HEK293 (cell line): ENCODE data around the gene S100A4.

Source experiments
- CTCF ChIA-PET: fragments of 350-600 bp; formaldehyde crosslinking; extraction: SDS; loops from one replicate; lab custom pipeline; 2021; ENCODE audit warnings: antibody characterized with exemption; lab: Yijun Ruan, JAX
- POLR2A ChIA-PET: fragments of 300-600 bp; formaldehyde crosslinking; extraction: SDS; loops from one replicate; lab custom pipeline; 2020; ENCODE audit warnings: antibody characterized with exemption, inconsistent platforms; lab: Yijun Ruan, JAX
- H3K27ac ChIP-seq: fragments of 200-500 bp; sonication (Bioruptor generic); 2 replicates; pipeline ENCODE4 v1.5.1; 2014; ENCODE audit warnings: low read depth, low read length, control low read depth, inconsistent platforms; ENCODE audit errors: extremely low read depth
- H3K36me3 ChIP-seq, 2 experiments: fragments of 200-500 bp in 1 of 2; sonication (Bioruptor generic) in 1 of 2; 1 replicate in 1 of 2; 2 replicates in 1 of 2; pipeline ENCODE4 v1.5.1; 2014 to 2017; ENCODE audit warnings: inconsistent platforms in 2 of 2, low read length in 2 of 2; ENCODE audit not compliant: control insufficient read depth in 2 of 2, insufficient read depth in 1 of 2
- H3K4me1 ChIP-seq: fragments of 200-500 bp; sonication (Bioruptor generic); 2 replicates; pipeline ENCODE4 v1.5.1; 2014; ENCODE audit warnings: mild to moderate bottlenecking, low read length, inconsistent platforms; ENCODE audit not compliant: control insufficient read depth, insufficient read depth
- H3K4me3 ChIP-seq: 2 replicates; pipeline ENCODE4 v1.5.1; 2011; ENCODE audit warnings: low read depth, mild to moderate bottlenecking, control low read depth, low read length, moderate library complexity
- H3K9me3 ChIP-seq: fragments of 200-500 bp; sonication (Bioruptor generic); 2 replicates; pipeline ENCODE4 v1.5.1; 2014; ENCODE audit warnings: low read depth, low read length, inconsistent platforms; ENCODE audit not compliant: control insufficient read depth, insufficient read depth
- BCL11B ChIP-seq: fragments of 450-650 bp; formaldehyde crosslinking; IDR thresholded peaks from 2 replicates; pipeline ENCODE4 v1.5.1; 2016; ENCODE audit warnings: low read depth, missing biosample characterization, missing genetic modification characterization
- CTCF ChIP-seq: fragments of 450-650 bp; formaldehyde crosslinking; IDR thresholded peaks from 2 replicates; pipeline ENCODE4 v1.5.1; 2016; ENCODE audit warnings: missing biosample characterization, missing genetic modification characterization
- EGR2 ChIP-seq: fragments of 450-650 bp; formaldehyde crosslinking; IDR thresholded peaks from 2 replicates; pipeline ENCODE4 v1.5.1; 2016; ENCODE audit warnings: low read depth, missing biosample characterization, missing genetic modification characterization
- FEZF1 ChIP-seq: fragments of 450-650 bp; formaldehyde crosslinking; IDR thresholded peaks from 2 replicates; pipeline ENCODE4 v1.5.1; 2016; ENCODE audit warnings: missing biosample characterization, missing genetic modification characterization
- GLIS1 ChIP-seq: fragments of 450-650 bp; formaldehyde crosslinking; IDR thresholded peaks from 2 replicates; pipeline ENCODE4 v1.5.1; 2016; ENCODE audit warnings: missing biosample characterization, missing genetic modification characterization
- PATZ1 ChIP-seq: fragments of 450-650 bp; formaldehyde crosslinking; IDR thresholded peaks from 2 replicates; pipeline ENCODE4 v1.5.1; 2016; ENCODE audit warnings: missing biosample characterization, missing genetic modification characterization
- PRDM4 ChIP-seq: fragments of 450-650 bp; formaldehyde crosslinking; IDR thresholded peaks from 2 replicates; pipeline ENCODE4 v1.5.1; 2017; ENCODE audit warnings: missing biosample characterization, missing genetic modification characterization
- ZBTB7A ChIP-seq: fragments of 450-650 bp; formaldehyde crosslinking; IDR thresholded peaks from 2 replicates; pipeline ENCODE4 v1.5.1; 2016; ENCODE audit warnings: low read depth, missing biosample characterization, missing genetic modification characterization
- ZFHX2 ChIP-seq: fragments of 450-650 bp; formaldehyde crosslinking; conservative IDR thresholded peaks from 2 replicates; pipeline ENCODE4 v1.5.1; 2016; ENCODE audit warnings: missing biosample characterization, missing genetic modification characterization
- ZNF114 ChIP-seq: fragments of 450-650 bp; formaldehyde crosslinking; IDR thresholded peaks from 2 replicates; pipeline ENCODE4 v1.5.0; 2017; ENCODE audit warnings: missing biosample characterization, missing genetic modification characterization
- ZNF155 ChIP-seq: fragments of 450-650 bp; formaldehyde crosslinking; IDR thresholded peaks from 2 replicates; pipeline ENCODE4 v1.5.1; 2016; ENCODE audit warnings: missing biosample characterization, missing genetic modification characterization
- ZNF214 ChIP-seq: fragments of 450-650 bp; formaldehyde crosslinking; IDR thresholded peaks from 2 replicates; pipeline ENCODE4 v1.5.1; 2017; ENCODE audit warnings: missing biosample characterization, mild to moderate bottlenecking, missing genetic modification characterization, borderline replicate concordance
- ZNF335 ChIP-seq: fragments of 450-650 bp; formaldehyde crosslinking; conservative IDR thresholded peaks from 2 replicates; pipeline ENCODE4 v1.5.1; 2016; ENCODE audit warnings: missing biosample characterization, missing genetic modification characterization
- ZNF366 ChIP-seq: fragments of 450-650 bp; formaldehyde crosslinking; conservative IDR thresholded peaks from 2 replicates; pipeline ENCODE4 v1.5.1; 2016; ENCODE audit warnings: missing biosample characterization, missing genetic modification characterization
- ZNF580 ChIP-seq: fragments of 450-650 bp; formaldehyde crosslinking; IDR thresholded peaks from 2 replicates; pipeline ENCODE4 v1.5.1; 2016; ENCODE audit warnings: missing biosample characterization, missing genetic modification characterization
- ZNF600 ChIP-seq: fragments of 450-650 bp; formaldehyde crosslinking; IDR thresholded peaks from 2 replicates; pipeline ENCODE4 v1.5.1; 2016; ENCODE audit warnings: missing biosample characterization, missing genetic modification characterization
- ZNF768 ChIP-seq: fragments of 450-650 bp; formaldehyde crosslinking; IDR thresholded peaks from 2 replicates; pipeline ENCODE4 v1.5.1; 2018; ENCODE audit warnings: missing biosample characterization, mild to moderate bottlenecking, missing genetic modification characterization

S100A4 gene

GRCh38 chr1:153506831-153507413, 38.7 kb downstream of the S100A4 start:
- H3K36me3 ChIP-seq, result no peaks in the 10 kb centered on the region
- POLR2A ChIA-PET, result interaction anchor here (1.2 kb wide), 1 partner anchor 484 kb away, joined by 4 read pairs; the partner anchor contains the start of gene RPS27
- H3K9me3 ChIP-seq, result no peaks in the 10 kb centered on the region
- peak; percentile 90 for TF ChIP-seq EGR2 (tag by site-specific recombination)
- peak; percentile 76 for TF ChIP-seq ZFHX2 (tag by site-specific recombination)
- TF ChIP-seq GLIS1 (tag by site-specific recombination), result peak; percentile 78
- no peak for TF ChIP-seq ZNF114 (tag by site-specific recombination)
- no peak overlapping the region for H3K27ac ChIP-seq
- no peak overlapping the region for H3K4me3 ChIP-seq
- H3K4me1 ChIP-seq, result no peaks in the 10 kb centered on the region
- CTCF ChIA-PET, result interaction anchor here (6.9 to 7.1 kb wide), 2 partner anchors 12 to 63 kb away, joined by 37 to 148 read pairs; no protein-coding TSS in a partner anchor

- Histone ChIP-seq H3K9me3 (no peaks in the 10 kb centered on the region), H3K36me3 (no peaks in the 10 kb centered on the region), H3K4me3 (no peak overlapping the region), H3K27ac (no peak overlapping the region), H3K4me1 (no peaks in the 10 kb centered on the region)
- TF ChIP-seq PATZ1 (tag by site-specific recombination), result no peak
- TF ChIP-seq PRDM4, result no peak
- no peak for TF ChIP-seq CTCF
- TF ChIP-seq ZNF214 (tag by site-specific recombination), result no peak
- TF ChIP-seq ZNF155 (tag by site-specific recombination), result no peak
- TF ChIP-seq ZNF768 (tag by site-specific recombination), result no peak
- TF ChIP-seq ZNF580 (tag by site-specific recombination), result no peak
- TF ChIP-seq ZNF600 (tag by site-specific recombination), result no peak
- no peak for TF ChIP-seq ZNF335 (tag by site-specific recombination)
- no peak for TF ChIP-seq ZBTB7A (tag by site-specific recombination)
- TF ChIP-seq FEZF1 (tag by site-specific recombination), result no peak
- TF ChIP-seq ZNF366, result no peak
- no peak for TF ChIP-seq BCL11B (tag by site-specific recombination)
- ChIA-PET CTCF (interaction anchor here (0.7 to 7.1 kb wide), 4 partner anchors 11 to 244 kb away, joined by 3 to 148 read pairs (median 20); partner anchors contain the start of gene S100A13), POLR2A (interaction anchor here (1.2 kb wide), 1 partner anchor 484 kb away, joined by 4 read pairs; the partner anchor contains the start of gene RPS27)
Observed at GRCh38 chr1:153506386-153506785, 39.2 kb downstream of the S100A4 start.
